HepG2 (cell line): ENCODE data around the gene LBX1.

Experiments
- CREB1 ChIP-seq, 2 experiments: fragments of 450-650 bp in 1 of 2; IDR thresholded peaks; 2 replicates each; pipeline ENCODE4 v1.6.1; 2016 to 2017; ENCODE audit warnings: control low read depth in 1 of 2, mild to moderate bottlenecking in 1 of 2, missing compliant biosample characterization in 1 of 2, missing genetic modification characterization in 1 of 2
- EP300 ChIP-seq, 3 experiments: sonication (generic) in 1 of 3; formaldehyde crosslinking in 1 of 3; IDR thresholded peaks; 2 replicates each; pipeline versions ENCODE4 v1.5.1 to v1.6.1; 2011 to 2020; ENCODE audit warnings: low read depth in 2 of 3, low read length in 2 of 3, borderline replicate concordance in 1 of 3, improper control_type of control experiment in 1 of 3, mild to moderate bottlenecking in 1 of 3, missing genetic modification reagents in 1 of 3, moderate library complexity in 1 of 3
- EZH2 ChIP-seq: conservative IDR thresholded peaks from 2 replicates; pipeline ENCODE4 v1.6.1; 2012; ENCODE audit warnings: mild to moderate bottlenecking, low read depth, low read length, moderate library complexity
- MYC ChIP-seq: sonication (generic); formaldehyde crosslinking; IDR thresholded peaks from 2 replicates; pipeline ENCODE4 v1.9.0; 2021; ENCODE audit warnings: missing genetic modification reagents, borderline replicate concordance
- NCOA2 ChIP-seq: sonication (generic); formaldehyde crosslinking; IDR thresholded peaks from 2 replicates; pipeline ENCODE4 v1.8.0; 2022; ENCODE audit warnings: inconsistent platforms
- POGZ ChIP-seq: sonication (generic); formaldehyde crosslinking; IDR thresholded peaks from 2 replicates; pipeline ENCODE4 v1.4.0; 2020; ENCODE audit warnings: mild to moderate bottlenecking, missing genetic modification reagents
- TF ChIP-seq, protein P1 (sequence below): sonication (generic); formaldehyde crosslinking; IDR thresholded peaks from 2 replicates; pipeline ENCODE4 v1.5.0; 2020; ENCODE audit warnings: mild to moderate bottlenecking, missing genetic modification reagents, moderate library complexity
- TF ChIP-seq, protein P2 (sequence below): IDR thresholded peaks from 2 replicates; pipeline ENCODE4 v1.6.1; 2016

DNA sequence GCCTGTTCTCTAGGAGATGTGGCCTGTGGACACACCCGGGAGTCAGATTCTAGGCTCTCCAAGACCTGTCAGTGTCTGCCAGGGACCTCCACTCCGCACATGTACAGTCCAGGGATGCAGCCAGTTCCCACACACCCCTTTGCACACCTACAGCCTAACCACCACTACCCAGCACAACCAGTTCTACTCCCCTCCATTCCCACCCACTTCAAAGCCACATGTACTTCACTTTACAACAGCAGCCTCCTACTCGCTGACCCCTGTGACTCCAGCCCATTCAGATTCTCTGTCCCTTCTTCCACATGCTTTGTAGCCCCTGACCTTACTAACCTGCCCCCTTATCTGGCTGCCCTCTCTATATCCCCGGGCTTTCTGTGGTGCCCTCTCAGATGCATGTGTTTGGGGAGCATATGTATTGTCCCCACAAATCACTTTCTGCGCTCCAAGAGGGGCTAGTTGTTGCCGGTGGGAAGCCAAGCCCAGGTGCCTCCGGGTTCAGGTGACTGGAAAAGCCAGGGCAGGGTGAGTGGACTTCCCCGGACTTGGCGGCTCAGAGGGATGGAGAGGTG lies 7.2 kb downstream of the LBX1 start:
- TF ChIP-seq EZH2: no peak
- TF ChIP-seq, protein P1, sequence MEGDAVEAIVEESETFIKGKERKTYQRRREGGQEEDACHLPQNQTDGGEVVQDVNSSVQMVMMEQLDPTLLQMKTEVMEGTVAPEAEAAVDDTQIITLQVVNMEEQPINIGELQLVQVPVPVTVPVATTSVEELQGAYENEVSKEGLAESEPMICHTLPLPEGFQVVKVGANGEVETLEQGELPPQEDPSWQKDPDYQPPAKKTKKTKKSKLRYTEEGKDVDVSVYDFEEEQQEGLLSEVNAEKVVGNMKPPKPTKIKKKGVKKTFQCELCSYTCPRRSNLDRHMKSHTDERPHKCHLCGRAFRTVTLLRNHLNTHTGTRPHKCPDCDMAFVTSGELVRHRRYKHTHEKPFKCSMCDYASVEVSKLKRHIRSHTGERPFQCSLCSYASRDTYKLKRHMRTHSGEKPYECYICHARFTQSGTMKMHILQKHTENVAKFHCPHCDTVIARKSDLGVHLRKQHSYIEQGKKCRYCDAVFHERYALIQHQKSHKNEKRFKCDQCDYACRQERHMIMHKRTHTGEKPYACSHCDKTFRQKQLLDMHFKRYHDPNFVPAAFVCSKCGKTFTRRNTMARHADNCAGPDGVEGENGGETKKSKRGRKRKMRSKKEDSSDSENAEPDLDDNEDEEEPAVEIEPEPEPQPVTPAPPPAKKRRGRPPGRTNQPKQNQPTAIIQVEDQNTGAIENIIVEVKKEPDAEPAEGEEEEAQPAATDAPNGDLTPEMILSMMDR: no peak
- no peak for TF ChIP-seq EP300 (IDR thresholded peaks at IDR 0.05; ENCODE audit: low read depth in 2 of 2, low read length in 2 of 2)
- no peak for TF ChIP-seq EP300 (CRISPR knock-in tag; IDR thresholded peaks at IDR 0.05; ENCODE audit: borderline replicate concordance)
- no peak for TF ChIP-seq CREB1 (IDR thresholded peaks at IDR 0.05)
- no peak for TF ChIP-seq CREB1 (CRISPR knock-in tag; IDR thresholded peaks at IDR 0.05)
- TF ChIP-seq NCOA2: no peak
- no peak for TF ChIP-seq POGZ (CRISPR knock-in tag)
- TF ChIP-seq, protein P2, sequence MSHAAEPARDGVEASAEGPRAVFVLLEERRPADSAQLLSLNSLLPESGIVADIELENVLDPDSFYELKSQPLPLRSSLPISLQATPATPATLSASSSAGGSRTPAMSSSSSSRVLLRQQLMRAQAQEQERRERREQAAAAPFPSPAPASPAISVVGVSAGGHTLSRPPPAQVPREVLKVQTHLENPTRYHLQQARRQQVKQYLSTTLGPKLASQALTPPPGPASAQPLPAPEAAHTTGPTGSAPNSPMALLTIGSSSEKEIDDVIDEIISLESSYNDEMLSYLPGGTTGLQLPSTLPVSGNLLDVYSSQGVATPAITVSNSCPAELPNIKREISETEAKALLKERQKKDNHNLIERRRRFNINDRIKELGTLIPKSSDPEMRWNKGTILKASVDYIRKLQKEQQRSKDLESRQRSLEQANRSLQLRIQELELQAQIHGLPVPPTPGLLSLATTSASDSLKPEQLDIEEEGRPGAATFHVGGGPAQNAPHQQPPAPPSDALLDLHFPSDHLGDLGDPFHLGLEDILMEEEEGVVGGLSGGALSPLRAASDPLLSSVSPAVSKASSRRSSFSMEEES: no peak
- TF ChIP-seq MYC (CRISPR knock-in tag): no peak
